ENCODE data around the gene PTPRK. TPM values are rescaled to one million over a fixed set of nuclear protein-coding genes. Genes with fewer than 3 reads are reported as not detected.

The PTPRK gene
- total RNA-seq, 2 donors from 2014 or later: 33.7 to 36.0 TPM

DNA sequence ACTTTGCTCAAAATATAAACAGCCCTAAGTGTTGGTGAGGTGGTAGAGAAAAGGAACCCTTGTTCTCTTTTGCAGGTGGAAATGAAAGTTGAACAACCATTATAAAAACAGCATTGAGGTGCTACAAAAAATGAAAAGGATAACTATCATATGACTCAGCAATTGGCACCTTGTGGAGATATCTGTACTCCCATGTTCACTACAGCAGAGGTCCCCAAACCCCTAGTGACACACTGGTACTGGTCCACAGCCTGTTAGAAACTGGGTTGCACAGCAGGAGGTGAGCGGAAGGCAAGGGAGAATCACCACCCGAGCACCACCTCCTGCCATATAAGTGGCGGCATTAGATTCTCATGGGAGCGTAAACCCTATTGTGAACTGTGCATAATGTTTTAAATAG, 352.2 kb downstream of the PTPRK start:
- TF ChIP-seq, protein P1, sequence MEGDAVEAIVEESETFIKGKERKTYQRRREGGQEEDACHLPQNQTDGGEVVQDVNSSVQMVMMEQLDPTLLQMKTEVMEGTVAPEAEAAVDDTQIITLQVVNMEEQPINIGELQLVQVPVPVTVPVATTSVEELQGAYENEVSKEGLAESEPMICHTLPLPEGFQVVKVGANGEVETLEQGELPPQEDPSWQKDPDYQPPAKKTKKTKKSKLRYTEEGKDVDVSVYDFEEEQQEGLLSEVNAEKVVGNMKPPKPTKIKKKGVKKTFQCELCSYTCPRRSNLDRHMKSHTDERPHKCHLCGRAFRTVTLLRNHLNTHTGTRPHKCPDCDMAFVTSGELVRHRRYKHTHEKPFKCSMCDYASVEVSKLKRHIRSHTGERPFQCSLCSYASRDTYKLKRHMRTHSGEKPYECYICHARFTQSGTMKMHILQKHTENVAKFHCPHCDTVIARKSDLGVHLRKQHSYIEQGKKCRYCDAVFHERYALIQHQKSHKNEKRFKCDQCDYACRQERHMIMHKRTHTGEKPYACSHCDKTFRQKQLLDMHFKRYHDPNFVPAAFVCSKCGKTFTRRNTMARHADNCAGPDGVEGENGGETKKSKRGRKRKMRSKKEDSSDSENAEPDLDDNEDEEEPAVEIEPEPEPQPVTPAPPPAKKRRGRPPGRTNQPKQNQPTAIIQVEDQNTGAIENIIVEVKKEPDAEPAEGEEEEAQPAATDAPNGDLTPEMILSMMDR (IDR thresholded peaks at IDR 0.05): no peak
- H3K4me1 ChIP-seq (ENCODE audit: control insufficient read depth in 1 of 2, low read depth in 2 of 2): peaks cover 0 to 6% of the 10 kb centered on the region in 2 donors
- no peak for ATAC-seq (ENCODE audit: insufficient number of reproducible peaks, low FRiP score, low read depth)

DNA sequence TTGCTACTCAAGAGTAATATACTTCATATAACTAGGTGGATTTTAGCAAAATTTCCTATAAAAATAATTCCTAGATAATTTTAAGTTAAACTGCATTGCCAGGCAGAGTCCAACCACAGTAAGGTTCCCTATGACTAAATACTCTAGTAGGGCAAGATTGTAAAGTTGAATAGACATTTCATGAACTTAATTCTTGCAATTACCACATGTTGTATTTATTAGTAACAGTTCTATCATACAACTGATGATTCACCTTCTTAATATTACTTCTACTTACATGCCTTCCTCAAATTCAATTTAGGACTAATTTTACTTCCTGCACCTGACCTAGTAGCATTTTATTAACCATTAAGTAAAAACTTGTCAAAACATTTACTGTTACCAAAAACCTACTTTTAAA, 352.8 kb downstream of the PTPRK start:
- no peak overlapping the region for H3K4me3 ChIP-seq
- H3K27ac ChIP-seq: no peak overlapping the region
- no peaks in the 10 kb centered on the region for H3K9me3 ChIP-seq
- TF ChIP-seq, protein P1 (IDR thresholded peaks at IDR 0.05): no peak
- DNase-seq (ENCODE audit: low spot score): no peak
- H3K36me3 ChIP-seq: no peaks in the 10 kb centered on the region
- no peak for ATAC-seq (ENCODE audit: insufficient number of reproducible peaks, low FRiP score, low read depth)
- peaks cover 0 to 6% of the 10 kb centered on the region in 2 donors for H3K4me1 ChIP-seq (ENCODE audit: control insufficient read depth in 1 of 2, low read depth in 2 of 2)
- no peaks in the 10 kb centered on the region for H3K27me3 ChIP-seq (replicated peaks; ENCODE audit: insufficient read depth)

More for the DNA sequence above, 352.2 kb downstream of the PTPRK start:
- Histone ChIP-seq H3K9me3 (no peaks in the 10 kb centered on the region), H3K36me3 (no peaks in the 10 kb centered on the region), H3K4me3 (no peak overlapping the region), H3K27ac (no peak overlapping the region), H3K27me3 (replicated peaks; ENCODE audit: insufficient read depth) (no peaks in the 10 kb centered on the region)
- DNase-seq (ENCODE audit: low spot score): no peak

DNA sequence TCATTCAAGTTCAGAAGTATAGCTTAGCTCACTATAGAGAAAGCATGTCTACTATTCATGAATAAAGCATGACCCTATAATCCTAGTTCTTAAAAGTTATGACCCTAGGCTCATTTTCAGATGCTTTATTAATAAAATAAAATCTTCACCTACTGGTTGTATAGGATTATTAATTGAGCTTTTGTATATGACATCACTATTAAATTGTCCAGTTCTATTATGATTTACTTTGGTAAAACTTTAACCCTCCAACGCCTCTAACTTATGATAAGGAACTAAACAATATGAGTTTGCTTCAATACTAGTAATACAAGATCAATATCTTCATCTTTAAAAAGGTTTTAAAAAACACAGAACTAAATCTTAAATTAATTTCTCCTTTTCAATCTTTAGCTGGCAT, 356.1 kb downstream of the PTPRK start:
- H3K36me3 ChIP-seq: no peaks in the 10 kb centered on the region
- DNase-seq (ENCODE audit: low spot score) (no peak), ATAC-seq (ENCODE audit: insufficient number of reproducible peaks, low FRiP score, low read depth) (no peak)
- H3K4me3 ChIP-seq: no peak overlapping the region
- TF ChIP-seq, protein P1 (IDR thresholded peaks at IDR 0.05): no peak
- H3K27ac ChIP-seq: no peak overlapping the region
- H3K27me3 ChIP-seq (replicated peaks; ENCODE audit: insufficient read depth): no peaks in the 10 kb centered on the region
- H3K9me3 ChIP-seq: no peaks in the 10 kb centered on the region
- H3K4me1 ChIP-seq (ENCODE audit: control insufficient read depth in 1 of 2, low read depth in 2 of 2): no peaks in the 10 kb centered on the region

DNA sequence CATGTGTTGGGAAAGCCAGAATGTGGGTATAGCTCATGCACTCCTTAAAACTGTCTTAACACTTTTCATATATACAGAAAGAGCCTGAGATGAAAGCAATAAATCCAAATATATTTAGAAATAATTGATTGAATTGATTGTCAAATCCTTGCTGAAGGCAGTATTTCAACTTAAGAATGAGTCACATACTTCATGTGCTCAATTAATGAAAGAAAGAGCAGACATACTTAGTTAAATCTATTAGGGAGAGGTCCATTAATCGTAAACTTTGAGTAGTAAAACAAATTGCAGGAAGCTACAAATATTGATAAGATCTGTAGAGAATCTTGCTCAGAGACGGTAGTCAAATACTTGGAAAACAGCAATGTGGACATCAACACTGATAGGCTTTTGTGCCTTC, 358.0 kb downstream of the PTPRK start:
- H3K27me3 ChIP-seq (replicated peaks; ENCODE audit: insufficient read depth): no peaks in the 10 kb centered on the region
- H3K4me1 ChIP-seq (ENCODE audit: control insufficient read depth in 1 of 2, low read depth in 2 of 2): no peaks in the 10 kb centered on the region
- TF ChIP-seq, protein P1 (IDR thresholded peaks at IDR 0.05): no peak
- H3K9me3 ChIP-seq: no peaks in the 10 kb centered on the region
- no peaks in the 10 kb centered on the region for H3K36me3 ChIP-seq
- H3K27ac ChIP-seq: no peak overlapping the region
- no peak overlapping the region for H3K4me3 ChIP-seq
- DNase-seq (ENCODE audit: low spot score): no peak
- no peak for ATAC-seq (ENCODE audit: insufficient number of reproducible peaks, low FRiP score, low read depth)

DNA sequence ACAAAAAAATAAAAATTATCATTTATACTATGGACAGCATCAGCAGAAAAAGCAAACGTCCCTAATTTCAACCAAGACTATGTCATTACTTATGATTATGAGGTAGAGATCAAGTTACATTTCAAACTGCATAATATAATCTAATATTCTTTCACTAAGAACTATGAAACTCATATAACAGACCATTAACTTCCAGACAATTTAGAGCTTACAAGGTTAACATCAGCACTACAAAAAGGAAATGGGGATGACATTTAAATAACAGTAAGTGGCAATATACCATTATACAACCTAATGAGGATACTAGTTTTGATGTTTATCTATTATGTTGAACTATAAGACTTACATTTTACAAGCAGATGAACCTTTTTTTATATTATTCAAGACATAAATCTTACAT, 358.6 kb downstream of the PTPRK start:
- no peaks in the 10 kb centered on the region for H3K36me3 ChIP-seq
- H3K27me3 ChIP-seq (replicated peaks; ENCODE audit: insufficient read depth): no peaks in the 10 kb centered on the region
- H3K4me3 ChIP-seq: no peak overlapping the region
- H3K9me3 ChIP-seq: no peaks in the 10 kb centered on the region
- DNase-seq (ENCODE audit: low spot score) (no peak), ATAC-seq (ENCODE audit: insufficient number of reproducible peaks, low FRiP score, low read depth) (no peak)
- H3K27ac ChIP-seq: no peak overlapping the region
- no peaks in the 10 kb centered on the region for H3K4me1 ChIP-seq (ENCODE audit: control insufficient read depth in 1 of 2, low read depth in 2 of 2)
- TF ChIP-seq, protein P1 (IDR thresholded peaks at IDR 0.05): no peak

Measured in thoracic aorta (tissue), 2 donors.